HG03139 (cell line): ENCODE data around the gene BMPR1B.
"Not testable (repeated sequence)": the region's sequence is repeated elsewhere in the genome, so short reads cannot be mapped to it uniquely, and the experiment has no call there.

Source experiments
- ATAC-seq: cut with Tn5 transposase; IDR thresholded peaks from one replicate; pipeline ENCODE4 v1.9.1; 2021; ENCODE audit not compliant: unreplicated experiment

Gene BMPR1B

DNA sequence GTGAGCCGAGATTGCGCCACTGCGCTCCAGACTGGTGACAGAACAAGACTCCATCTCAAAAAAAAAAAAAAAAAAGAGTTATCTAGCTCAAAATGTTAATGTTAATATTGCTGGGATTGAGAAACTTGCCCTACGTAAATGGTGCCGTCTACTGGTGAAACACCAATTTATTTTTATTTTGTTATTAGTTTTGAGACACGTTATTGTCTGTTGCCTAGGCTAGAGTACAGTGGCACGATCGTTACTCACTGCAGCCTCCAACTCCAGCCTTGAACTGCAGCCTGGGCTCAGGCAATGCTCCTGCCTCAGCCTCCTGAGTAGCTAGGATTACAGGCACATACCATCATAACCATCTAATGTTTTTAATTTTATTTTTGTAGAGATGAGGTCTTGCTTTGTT is 262.8 kb downstream of the BMPR1B start:
- ATAC-seq: no peak

- no peak for ATAC-seq
Observed at GRCh38 chr4:95021099-95021498, 263.3 kb downstream of the BMPR1B start.

GRCh38 chr4:95023110-95023509 is 265.4 kb downstream of the BMPR1B start:
- no peak for ATAC-seq

- no peak for ATAC-seq
Observed at GRCh38 chr4:95027905-95028618, 270.3 kb downstream of the BMPR1B start.

- no peak for ATAC-seq
Observed at GRCh38 chr4:95038791-95039190, 281.0 kb downstream of the BMPR1B start.

DNA sequence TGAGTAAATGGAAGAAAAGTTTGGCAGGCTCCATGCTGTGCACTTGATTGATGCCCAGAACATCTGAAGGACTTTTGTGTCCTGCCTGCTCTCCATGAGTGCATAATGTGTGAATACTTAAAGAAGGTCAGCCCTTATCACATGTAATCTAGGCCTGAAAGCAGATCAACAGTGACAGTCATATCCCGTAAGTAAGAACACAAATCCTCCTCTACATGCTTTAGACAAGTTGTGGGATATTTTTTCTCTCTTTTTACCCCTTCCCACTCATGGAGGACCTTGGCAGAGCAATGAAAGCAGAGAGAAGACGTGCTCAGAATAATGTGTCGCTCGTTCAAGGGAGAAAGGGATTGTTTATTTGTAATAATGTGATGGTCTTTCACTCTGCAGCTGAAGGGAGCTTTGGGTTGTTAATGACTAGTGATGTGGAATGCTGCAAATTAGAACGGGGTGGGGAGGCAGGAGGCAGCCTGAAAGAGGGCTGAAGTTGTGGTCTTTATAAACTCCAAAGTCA is 286.6 kb downstream of the BMPR1B start:
- no peak for ATAC-seq

DNA sequence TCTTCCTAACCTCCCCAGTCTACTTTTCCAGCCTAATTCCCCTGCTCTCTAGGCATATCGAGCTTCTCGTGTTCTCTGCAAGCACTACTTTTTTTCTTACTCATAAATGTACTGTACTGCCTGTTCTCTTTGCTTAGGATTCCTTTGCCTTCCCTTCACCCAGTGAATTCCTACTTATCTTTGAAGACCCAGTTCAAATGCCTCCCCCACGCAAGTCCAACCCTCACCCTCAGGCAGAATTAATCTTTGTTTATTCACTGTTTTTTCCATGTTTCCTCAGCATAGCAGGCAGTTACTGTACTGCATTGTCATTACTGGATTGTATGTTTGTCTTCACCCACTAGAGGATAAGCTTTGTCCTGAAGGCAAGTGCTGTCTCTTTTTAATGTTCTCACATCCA is 287.7 kb downstream of the BMPR1B start:
- ATAC-seq: no peak

DNA sequence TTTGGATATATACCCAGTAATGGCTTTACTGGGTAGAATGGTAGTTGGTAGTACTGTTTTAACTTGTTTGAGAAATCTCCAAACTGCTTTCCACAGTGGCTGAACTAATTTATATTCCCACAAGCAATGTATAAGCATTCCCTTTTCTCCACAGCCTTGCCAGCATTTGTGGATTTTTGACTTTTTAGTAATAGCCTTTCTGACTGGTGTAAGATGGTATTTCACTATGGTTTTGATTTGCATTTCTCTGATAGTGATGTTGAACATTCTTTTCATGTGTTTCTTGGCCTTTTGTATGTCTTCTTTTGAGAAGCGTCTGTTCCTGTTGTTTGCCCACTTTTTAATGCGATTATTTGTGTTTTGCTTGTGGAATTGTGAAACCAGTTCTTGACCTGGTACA is 290.5 kb downstream of the BMPR1B start:
- ATAC-seq: no peak

DNA sequence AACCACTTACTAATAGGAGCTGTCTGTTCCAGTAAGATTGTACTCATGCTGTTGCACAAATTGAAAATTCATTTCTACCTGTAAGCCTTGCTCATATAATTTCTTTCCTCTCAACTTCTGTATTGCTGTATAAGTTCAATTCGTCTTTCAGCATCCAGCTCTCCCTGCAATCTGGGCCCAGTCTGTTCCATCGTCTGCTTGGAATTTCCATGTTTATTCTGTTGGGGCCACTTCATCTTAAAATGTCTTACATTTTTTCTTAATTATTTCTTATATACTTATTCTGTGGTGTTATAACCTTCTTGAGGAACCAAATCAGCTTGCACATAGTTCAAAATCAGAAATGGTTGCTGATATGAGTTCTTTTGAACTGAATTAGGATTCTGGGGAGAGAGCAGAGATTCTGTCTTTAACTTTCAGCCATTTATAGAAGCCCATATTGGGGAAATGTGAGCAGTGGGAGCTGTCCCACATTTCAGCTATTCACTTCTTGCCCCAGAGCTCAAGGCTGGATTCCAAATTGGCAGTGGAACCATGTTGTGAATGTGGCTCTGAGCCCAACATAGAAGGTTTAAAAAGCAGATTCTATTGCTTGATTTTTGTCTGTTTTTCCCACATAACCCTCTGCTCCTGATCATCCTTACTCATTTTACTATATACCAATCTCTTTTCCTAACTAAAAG is 291.9 kb downstream of the BMPR1B start:
- ATAC-seq: no peak

- no peak for ATAC-seq
Observed at GRCh38 chr4:95050980-95051701, 293.4 kb downstream of the BMPR1B start.

GRCh38 chr4:95051702-95052020 is 293.9 kb downstream of the BMPR1B start:
- ATAC-seq: no peak

DNA sequence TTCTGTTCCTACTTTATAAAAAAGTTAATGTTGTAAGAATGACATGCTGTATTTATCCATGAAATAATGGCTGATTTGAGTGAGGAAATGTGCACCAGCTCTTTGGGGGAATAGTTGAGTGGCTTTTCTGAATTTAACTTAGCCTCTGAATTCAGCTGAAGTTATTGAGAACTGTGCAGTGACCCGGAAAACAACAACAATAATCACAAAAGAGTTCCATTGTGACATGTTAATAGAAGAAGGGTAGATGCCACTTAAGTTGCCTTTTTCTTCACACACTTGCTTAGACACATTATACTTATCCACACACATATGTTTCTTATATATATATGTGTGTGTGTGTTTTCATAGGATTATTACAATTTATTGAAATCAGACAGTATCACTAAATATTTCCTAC is 301.2 kb downstream of the BMPR1B start:
- no peak for ATAC-seq

- no peak for ATAC-seq
Observed at GRCh38 chr4:95059663-95060062, 301.9 kb downstream of the BMPR1B start.

DNA sequence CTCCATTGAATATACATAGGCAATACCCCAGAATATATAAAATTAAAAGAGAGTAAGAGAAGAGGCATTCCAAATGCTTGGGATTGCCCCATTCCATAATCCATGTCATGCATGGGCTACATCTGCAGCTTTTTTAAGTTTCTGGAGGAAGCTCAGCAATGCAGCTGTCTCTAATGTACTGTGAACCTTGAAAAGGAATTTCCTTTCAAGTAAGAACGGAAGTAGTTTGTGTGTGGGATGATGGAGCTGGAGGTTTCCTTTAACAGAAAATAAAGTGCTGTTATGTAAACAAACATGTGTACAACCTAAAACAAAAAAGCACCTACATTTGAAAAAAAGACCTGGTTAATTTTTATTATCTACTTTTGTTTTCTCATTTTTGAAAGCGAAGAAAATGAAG is 303.5 kb downstream of the BMPR1B start:
- no peak for ATAC-seq

DNA sequence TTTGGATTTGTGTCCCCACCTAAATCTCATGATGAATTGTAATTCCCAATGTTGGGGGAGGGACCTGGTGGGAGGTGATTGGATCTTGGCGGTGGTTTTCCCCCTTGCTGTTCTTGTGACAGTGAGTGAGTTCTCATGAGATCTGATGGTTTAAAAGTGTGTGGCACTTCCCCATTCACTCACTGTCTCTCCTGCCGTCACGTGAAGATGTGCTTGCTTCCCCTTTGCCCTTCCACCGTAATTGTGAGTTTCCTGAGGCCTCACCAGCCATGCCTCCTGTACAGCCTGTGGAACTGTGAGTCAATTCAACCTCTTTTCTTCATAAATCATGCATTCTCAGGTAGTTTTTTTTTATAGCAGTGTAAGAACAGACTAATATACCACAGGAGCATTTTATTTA is 304.0 kb downstream of the BMPR1B start:
- not testable (repeated sequence) for ATAC-seq

- no peak for ATAC-seq
Observed at GRCh38 chr4:95066050-95066449, 308.3 kb downstream of the BMPR1B start.

GRCh38 chr4:95068401-95068800 is 310.6 kb downstream of the BMPR1B start:
- ATAC-seq: no peak

DNA sequence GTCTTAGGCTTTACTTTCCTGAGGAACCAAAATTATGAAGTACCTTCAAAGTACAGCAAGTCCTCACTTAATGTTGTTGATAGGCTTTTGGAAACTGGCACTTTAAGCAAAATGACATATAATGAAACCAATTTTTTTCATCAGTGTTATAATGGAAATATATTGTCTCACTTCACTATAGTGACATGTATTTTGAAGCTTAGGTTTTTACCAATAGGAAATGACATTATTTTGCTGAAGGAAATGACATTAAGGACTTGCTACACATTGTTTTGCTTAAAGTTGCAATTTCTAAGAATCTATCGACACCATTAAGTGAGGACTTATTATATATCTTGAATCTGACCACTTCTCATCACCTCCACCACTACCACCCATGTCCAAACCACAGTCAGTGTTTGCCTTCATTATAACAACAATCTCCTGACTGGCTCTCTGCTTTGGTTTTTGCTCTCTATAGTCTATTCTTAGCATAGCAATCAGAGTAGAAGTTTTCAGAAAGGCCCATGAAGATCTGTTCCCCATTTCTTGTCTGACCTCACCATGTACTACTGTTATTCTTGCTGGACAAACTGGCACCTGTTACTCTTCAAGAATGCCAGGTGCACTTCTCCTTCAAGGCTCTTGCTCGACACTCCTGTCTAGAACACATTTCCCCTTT is 311.2 kb downstream of the BMPR1B start:
- no peak for ATAC-seq

GRCh38 chr4:95071851-95072250 is 314.1 kb downstream of the BMPR1B start:
- no peak for ATAC-seq

DNA sequence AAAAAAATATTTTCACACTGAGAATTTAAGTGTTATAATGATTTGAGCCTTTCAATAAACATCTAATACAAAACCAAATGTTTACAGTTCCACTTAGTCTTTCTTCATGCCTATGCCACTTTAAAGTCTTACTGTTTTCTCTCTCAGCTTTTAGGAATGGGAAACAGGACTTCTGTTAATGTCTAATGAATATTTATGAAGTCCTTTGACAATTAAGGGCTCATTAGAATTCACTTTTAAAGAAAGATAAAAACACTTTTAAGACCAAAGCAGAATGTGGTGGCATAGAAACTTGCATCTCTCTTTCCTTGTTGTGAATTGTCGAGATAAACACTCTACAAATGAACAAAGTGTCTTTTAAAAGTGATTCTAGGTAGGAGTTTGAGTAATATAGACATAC is 315.9 kb downstream of the BMPR1B start:
- no peak for ATAC-seq

DNA sequence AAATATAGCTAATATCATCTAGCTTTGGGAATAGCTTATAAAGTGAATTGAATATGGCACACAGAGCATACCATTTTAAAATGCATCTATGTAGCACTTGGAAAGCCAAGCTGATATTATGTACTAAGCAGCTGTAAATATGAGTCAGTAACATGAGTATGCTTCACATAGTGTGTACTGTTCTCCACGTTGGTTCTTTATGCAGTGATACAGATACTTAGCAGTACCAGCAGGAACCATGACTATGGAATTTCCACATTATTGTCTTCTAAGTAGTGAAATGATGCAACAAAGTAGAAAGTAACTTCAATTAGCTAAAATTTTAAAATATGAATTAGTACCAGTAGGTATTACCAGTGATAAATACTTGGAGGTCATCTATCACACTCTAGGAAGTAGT is 320.1 kb downstream of the BMPR1B start:
- ATAC-seq: no peak

- ATAC-seq: no peak
Observed at GRCh38 chr4:95080969-95081368, 323.2 kb downstream of the BMPR1B start.
